Effector memory CD8-positive, alpha-beta T cell (primary cell): ENCODE measurements around the gene FBN3.
"Not testable (repeated sequence)": the region's sequence is repeated elsewhere in the genome, so short reads cannot be mapped to it uniquely, and the experiment has no call there.

ENCODE experiments used
- ATAC-seq: fragments of 150-1000 bp; cut with Tn5 transposase; replicated peaks from 2 replicates; pipeline ENCODE4 v1.10.0; 2021; ENCODE audit warnings: mild to moderate bottlenecking, moderate library complexity
- DNase-seq, 3 experiments: peaks; one replicate each; pipeline ENCODE4 v3.0.0; 2021
- H3K27ac Mint-ChIP-seq, 2 donors: one replicate each; pipeline ENCODE4 v1.8.0; 2022; ENCODE audit warnings: mild to moderate bottlenecking in 2 of 2, mixed read lengths in 2 of 2, moderate library complexity in 2 of 2
- H3K27me3 Mint-ChIP-seq, 2 donors: one replicate each; pipeline ENCODE4 v1.8.0; 2022; ENCODE audit warnings: mixed read lengths in 2 of 2
- H3K36me3 Mint-ChIP-seq: one replicate; pipeline ENCODE4 v1.8.0; 2022; ENCODE audit warnings: mild to moderate bottlenecking, moderate library complexity, mixed read lengths; ENCODE audit not compliant: insufficient read depth
- H3K4me1 Mint-ChIP-seq, 2 donors: one replicate each; pipeline ENCODE4 v1.8.0; 2022; ENCODE audit warnings: low read depth in 2 of 2, mixed read lengths in 2 of 2
- H3K4me3 Mint-ChIP-seq, 2 donors: one replicate each; pipeline ENCODE4 v1.8.0; 2022; ENCODE audit warnings: mild to moderate bottlenecking in 2 of 2, mixed read lengths in 2 of 2, moderate library complexity in 2 of 2
- H3K9me3 Mint-ChIP-seq, 2 donors: one replicate each; pipeline ENCODE4 v1.8.0; 2022; ENCODE audit warnings: mixed read lengths in 2 of 2

The FBN3 gene

DNA sequence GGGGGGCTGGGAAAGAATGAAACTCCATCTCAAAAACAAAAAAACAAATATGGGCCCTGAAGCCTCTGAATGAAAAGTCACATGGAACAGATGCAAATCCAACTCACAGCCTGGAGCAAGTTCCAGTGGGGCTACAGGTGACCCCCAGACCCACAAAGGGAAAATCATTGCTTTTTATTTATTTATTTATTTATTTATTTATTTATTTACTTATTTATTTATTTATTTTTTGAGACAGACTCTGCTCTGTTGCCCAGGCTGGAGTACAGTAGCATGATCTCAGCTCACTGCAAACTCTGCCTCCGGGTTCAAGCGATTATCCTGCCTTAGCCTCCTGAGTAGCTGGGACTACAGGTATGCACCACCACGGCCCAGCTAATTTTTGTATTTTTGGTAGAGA, 110.2 kb downstream of the FBN3 start:
- ATAC-seq (no peak), DNase-seq (no peak)
- Mint-ChIP-seq H3K9me3 (no peaks in the 10 kb centered on the region), H3K36me3 (no peaks in the 10 kb centered on the region), H3K27me3 (peaks cover 34 to 45% of the 10 kb centered on the region in 2 donors), H3K4me1 (peaks cover 0 to 2% of the 10 kb centered on the region in 2 donors), H3K27ac (no peak overlapping the region), H3K4me3 (no peak overlapping the region)

DNA sequence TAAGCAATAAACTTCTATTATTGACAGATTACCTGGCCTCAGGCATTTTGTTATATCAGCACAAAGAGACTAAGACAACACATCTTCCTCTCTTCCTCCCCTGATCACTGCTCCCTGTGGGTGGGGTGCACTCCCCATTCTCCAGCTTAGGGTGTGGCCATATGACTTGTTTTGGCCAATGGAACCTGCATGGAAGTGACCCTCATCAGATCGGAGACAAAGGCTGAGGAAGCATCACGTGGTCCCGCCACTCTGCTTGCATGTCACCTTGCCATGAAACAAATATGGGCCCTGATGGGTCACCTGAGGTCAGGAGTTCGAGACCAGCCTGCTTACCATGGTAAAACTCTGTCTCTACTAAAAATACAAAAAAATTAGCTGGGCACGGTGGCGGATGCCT, 110.6 kb downstream of the FBN3 start:
- H3K27ac Mint-ChIP-seq: no peak overlapping the region

DNA sequence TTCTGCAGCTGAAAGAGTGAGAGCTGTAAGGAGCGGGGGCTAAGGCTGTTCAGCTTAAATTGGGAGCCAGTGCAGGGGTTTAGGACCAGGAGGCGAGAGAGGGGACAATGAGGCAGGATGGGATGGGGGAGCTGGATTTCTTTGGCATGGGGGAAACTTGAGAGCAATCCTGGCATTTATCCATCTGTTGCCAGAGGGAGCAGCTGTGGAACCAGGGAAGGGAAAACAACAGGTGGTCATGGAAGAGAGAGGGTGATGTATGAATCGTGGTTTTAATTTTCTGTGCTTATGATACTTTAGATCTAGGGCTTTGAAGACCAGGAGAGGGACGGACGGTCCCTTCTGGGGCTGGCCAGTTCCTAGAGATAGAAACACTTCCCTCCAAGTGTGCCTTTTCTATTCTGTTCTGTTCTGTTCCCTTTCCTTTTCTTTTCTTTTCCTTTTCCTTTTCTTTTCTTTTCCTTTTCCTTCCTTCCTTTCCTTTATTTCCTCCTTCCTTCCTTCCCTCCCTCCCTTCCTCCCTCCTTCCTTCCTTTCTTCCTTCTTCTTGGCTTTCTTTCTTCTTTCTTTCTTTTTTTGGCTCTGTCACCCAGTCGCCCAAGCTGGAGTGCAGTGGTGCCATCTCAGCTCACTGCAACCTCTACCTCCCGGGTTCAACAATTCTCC, 112.8 kb downstream of the FBN3 start:
- H3K4me3 Mint-ChIP-seq: no peak overlapping the region
- DNase-seq (no peak), ATAC-seq (no peak)
- H3K9me3 Mint-ChIP-seq: no peaks in the 10 kb centered on the region
- H3K36me3 Mint-ChIP-seq: no peaks in the 10 kb centered on the region
- peaks cover 0 to 2% of the 10 kb centered on the region in 2 donors for H3K4me1 Mint-ChIP-seq
- no peak overlapping the region for H3K27ac Mint-ChIP-seq
- H3K27me3 Mint-ChIP-seq: peaks cover 25 to 41% of the 10 kb centered on the region in 2 donors

More for the DNA sequence above, 110.6 kb downstream of the FBN3 start:
- DNase-seq (no peak), ATAC-seq (no peak)
- H3K36me3 Mint-ChIP-seq: no peaks in the 10 kb centered on the region
- H3K4me1 Mint-ChIP-seq: peaks cover 0 to 2% of the 10 kb centered on the region in 2 donors
- no peak overlapping the region for H3K4me3 Mint-ChIP-seq
- H3K9me3 Mint-ChIP-seq: no peaks in the 10 kb centered on the region
- H3K27me3 Mint-ChIP-seq: peaks cover 30 to 43% of the 10 kb centered on the region in 2 donors

DNA sequence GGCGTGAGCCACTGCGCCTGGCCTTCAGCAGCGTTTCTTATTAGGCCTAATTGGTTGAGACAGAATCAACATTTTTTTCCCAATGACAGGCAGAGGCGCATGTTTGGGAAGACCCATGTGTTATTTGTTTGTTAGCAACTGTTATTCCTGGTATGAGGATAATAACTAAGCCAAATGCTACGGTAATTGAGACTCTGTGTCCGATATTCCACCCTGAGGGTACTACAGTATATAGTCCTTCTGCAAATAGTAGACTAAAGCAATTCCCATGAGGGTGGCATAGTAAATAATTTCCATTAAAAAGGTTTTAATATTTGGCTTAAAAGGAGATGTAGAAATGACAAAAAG, 115.2 kb downstream of the FBN3 start:
- DNase-seq (no peak), ATAC-seq (no peak)
- no peaks in the 10 kb centered on the region for H3K9me3 Mint-ChIP-seq
- H3K36me3 Mint-ChIP-seq: no peaks in the 10 kb centered on the region
- no peak overlapping the region for H3K27ac Mint-ChIP-seq
- peaks cover 17 to 30% of the 10 kb centered on the region in 2 donors for H3K27me3 Mint-ChIP-seq
- no peaks in the 10 kb centered on the region for H3K4me1 Mint-ChIP-seq
- no peak overlapping the region for H3K4me3 Mint-ChIP-seq

DNA sequence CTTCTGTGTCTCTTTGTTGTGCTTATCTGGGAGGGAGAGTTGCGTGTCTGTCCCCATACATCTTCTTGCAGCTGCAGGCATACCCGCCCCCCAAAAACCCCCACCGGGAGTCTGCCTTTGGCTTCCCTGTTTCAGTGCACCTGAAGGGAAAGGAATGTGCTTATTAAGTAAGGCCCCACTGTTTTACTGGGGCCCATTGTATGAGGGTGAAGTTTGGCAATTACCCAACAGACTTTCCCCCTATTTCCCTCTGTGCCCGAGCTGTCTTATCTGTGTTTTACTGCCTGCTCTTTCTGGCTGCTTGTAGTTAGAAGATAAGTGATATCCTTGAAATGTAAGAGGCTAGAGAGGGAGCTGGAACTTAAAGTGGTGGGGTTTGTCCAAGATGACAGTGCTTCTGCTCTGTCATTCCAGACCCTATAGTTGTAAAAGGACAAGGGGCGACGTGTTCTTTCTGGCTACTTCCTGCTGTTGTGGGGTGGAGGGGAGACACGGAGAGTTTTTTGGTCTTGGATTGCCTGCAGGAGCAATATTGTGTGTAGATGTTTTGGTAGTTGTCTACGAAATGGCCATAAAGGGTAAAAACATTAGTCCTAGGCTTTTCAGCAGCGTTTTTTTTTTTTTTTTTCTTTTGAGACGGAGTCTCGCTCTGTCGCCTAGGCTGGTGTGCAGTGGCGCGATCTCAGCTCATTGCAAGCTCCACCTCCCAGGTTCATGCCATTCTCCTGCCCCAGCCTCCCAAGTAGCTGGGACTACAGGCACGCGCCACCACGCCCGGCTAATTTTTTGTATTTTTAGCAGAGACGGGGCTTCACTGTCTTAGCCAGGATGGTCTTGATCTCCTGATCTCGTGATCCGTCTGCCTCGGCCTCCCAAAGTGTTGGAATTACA, 115.9 kb downstream of the FBN3 start:
- H3K36me3 Mint-ChIP-seq, ATAC-seq, H3K9me3 Mint-ChIP-seq, DNase-seq, H3K4me3 Mint-ChIP-seq, H3K4me1 Mint-ChIP-seq: not testable (repeated sequence)
- H3K27ac Mint-ChIP-seq: peak overlapping the region in 1 of 2 donors; percentile 14
- H3K27me3 Mint-ChIP-seq: peaks cover 17 to 24% of the 10 kb centered on the region in 2 donors

DNA sequence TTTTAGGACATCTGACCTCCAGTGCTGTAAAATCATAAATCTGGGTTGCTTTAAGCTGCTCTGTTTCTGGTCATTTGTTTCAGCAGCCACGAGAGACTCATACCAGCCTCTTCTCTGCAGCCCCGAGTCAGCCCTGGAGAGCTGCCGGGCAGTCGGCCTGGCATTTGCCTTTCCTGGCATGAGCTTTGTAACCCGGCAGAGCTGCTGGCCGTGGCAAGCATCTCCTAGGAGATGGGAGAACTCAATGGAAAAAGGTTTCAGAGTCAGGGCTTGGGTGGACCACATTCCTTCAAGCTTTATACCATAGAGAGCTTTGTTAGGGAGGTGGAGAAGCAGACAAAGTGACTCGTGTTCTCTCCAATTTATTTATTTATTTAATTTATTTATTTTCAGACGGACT, 118.4 kb downstream of the FBN3 start:
- no peak overlapping the region for H3K27ac Mint-ChIP-seq
- DNase-seq: no peak
- no peaks in the 10 kb centered on the region for H3K9me3 Mint-ChIP-seq
- no peak for ATAC-seq
- no peak overlapping the region for H3K4me3 Mint-ChIP-seq
- H3K27me3 Mint-ChIP-seq: peaks cover under 1 to 11% of the 10 kb centered on the region in 2 donors
- H3K4me1 Mint-ChIP-seq: no peaks in the 10 kb centered on the region
- H3K36me3 Mint-ChIP-seq: no peaks in the 10 kb centered on the region

DNA sequence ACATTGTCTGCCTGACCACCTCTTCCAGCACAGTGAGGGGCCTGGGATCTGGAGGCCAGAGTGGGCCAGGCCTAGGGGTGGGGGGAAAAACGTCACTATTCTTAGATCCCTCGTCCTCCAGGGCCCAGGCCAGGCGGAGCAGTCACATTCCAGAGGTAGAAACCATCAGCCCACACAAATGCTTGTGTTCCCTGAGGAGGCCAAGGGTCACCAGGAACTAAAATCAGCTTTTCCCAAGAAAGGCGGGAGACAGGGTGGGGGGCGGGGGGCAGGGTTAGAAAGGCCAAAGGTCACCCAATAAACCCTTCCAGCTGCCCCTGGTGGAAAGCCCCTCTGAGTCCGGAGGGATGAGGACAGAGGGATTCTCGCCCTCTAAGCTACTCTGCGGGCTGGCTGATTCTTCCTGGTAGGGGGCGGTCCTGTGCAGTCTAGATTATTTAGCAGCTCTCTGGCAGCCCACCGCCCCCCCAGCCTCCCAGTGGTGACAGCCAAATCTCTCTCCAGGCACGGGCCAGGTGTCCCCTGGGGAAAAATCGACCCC, 120.4 kb downstream of the FBN3 start:
- Mint-ChIP-seq H3K36me3 (no peaks in the 10 kb centered on the region), H3K27me3 (peaks cover 0 to 11% of the 10 kb centered on the region in 2 donors), H3K4me1 (no peaks in the 10 kb centered on the region), H3K27ac (no peak overlapping the region), H3K9me3 (no peaks in the 10 kb centered on the region), H3K4me3 (no peak overlapping the region)
- ATAC-seq: no peak
- DNase-seq: no peak

DNA sequence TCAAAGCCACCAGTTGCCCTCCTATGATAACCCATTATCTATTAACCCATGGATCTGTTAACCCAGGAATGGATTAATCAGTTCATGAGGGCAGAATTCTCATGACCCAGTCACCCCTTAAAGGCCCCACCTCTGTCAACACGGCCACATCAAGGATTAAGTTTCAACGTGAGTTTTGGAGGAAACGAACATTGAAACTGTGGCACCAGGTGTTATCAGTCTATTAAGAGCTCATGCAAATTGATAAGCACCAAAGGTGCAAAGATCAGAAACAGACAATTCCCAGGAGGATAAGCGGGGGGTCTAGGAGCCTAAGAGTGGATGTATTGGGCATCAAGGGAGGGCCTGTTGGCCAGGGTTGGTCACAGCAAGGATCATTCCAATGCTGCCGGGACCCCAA, 124.1 kb downstream of the FBN3 start:
- Mint-ChIP-seq H3K27me3 (no peaks in the 10 kb centered on the region), H3K9me3 (no peaks in the 10 kb centered on the region), H3K27ac (peak overlapping the region in 1 of 2 donors; percentile 44), H3K4me1 (no peaks in the 10 kb centered on the region), H3K4me3 (no peak overlapping the region), H3K36me3 (peaks cover 2% of the 10 kb centered on the region)
- ATAC-seq (no peak), DNase-seq (no peak)

DNA sequence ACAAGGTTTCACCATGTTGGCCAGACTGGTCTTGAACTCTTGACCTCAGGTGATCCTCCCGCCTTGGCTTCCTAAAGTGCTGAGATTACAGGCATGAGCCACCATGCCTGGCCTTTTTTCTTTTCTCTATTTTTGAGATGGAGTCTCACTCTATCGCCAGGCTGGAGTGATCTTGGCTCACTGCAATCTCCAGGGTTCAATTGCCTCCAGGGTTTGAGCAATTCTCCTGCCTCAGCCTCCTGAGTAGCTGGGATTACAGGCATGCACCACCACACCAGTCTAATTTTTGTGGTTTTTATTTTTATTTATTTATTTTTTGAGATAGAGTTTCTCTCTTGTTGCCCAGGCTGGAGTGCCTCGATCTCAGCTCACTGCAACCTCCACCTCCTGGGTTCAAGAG, 125.1 kb downstream of the FBN3 start:
- H3K27me3 Mint-ChIP-seq, ATAC-seq, H3K4me1 Mint-ChIP-seq, H3K27ac Mint-ChIP-seq, H3K36me3 Mint-ChIP-seq, DNase-seq, H3K4me3 Mint-ChIP-seq, H3K9me3 Mint-ChIP-seq: not testable (repeated sequence)

DNA sequence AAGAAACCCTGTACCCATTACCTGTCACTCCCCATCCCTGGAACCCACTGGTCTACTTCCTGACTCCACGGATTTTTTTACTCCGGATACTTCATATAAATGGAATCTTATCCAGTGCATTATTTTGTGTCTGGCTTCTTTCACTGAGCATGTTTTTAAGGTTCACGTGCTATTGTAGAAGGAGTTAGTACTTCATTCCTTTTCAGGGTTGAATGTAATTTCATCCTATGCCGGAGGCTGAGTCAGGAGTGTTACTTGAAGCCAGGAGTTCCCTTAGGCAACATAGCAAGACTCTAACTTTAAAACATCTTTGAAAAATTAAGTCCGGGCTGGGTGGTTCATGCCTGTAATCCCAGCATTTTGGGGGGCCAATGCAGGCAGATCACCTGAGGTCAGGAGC, 126.0 kb downstream of the FBN3 start:
- H3K27me3 Mint-ChIP-seq: no peaks in the 10 kb centered on the region
- no peaks in the 10 kb centered on the region for H3K4me1 Mint-ChIP-seq
- peaks cover 2% of the 10 kb centered on the region for H3K36me3 Mint-ChIP-seq
- DNase-seq: no peak
- ATAC-seq: no peak
- H3K9me3 Mint-ChIP-seq: no peaks in the 10 kb centered on the region
- no peak overlapping the region for H3K27ac Mint-ChIP-seq
- H3K4me3 Mint-ChIP-seq: no peak overlapping the region

DNA sequence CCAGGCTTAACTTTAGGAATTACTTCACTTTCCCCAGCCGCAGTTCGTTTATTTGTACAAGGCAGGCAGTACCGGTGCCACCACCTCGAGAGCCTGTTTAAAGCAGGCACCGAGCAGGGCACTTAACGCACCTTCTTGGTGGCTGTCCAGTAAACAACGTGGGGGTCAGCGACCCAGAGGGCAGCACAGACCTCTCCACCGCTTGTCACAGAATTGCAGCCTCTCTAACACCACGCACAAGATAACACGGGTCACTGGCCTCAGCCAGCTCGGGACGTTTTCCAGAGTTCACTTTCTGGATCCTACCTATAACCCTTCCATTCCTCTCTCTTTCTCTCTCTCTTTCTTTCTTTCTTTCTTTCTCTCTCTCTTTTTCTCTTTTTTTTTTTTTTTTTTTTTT, 127.1 kb downstream of the FBN3 start:
- no peak overlapping the region for H3K4me3 Mint-ChIP-seq
- H3K4me1 Mint-ChIP-seq: peaks cover 0 to 4% of the 10 kb centered on the region in 2 donors
- peaks cover 2% of the 10 kb centered on the region for H3K36me3 Mint-ChIP-seq
- H3K27me3 Mint-ChIP-seq: no peaks in the 10 kb centered on the region
- no peak for ATAC-seq
- DNase-seq: no peak
- no peaks in the 10 kb centered on the region for H3K9me3 Mint-ChIP-seq
- no peak overlapping the region for H3K27ac Mint-ChIP-seq

DNA sequence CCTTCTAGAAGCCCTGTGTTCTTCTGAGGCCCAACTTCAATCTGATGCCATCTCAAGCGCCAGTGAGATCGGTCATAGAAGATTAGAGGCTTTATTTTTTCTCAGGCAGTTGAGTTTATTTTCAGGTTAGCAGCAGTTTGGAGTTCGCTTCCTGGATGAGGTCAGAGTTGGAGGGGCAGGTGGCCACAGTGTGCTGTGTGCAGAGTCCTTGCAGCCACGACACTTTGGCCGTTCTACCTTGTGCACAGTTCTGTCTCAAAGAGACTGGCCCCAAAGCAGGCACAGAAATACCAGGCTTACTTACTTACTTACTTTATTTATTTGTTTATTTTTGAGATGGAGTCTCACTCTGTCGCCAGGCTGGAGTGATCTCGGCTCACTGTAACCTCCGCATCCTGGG, 128.0 kb downstream of the FBN3 start:
- no peak for ATAC-seq
- Mint-ChIP-seq H3K4me3 (no peak overlapping the region), H3K4me1 (peaks cover 0 to 4% of the 10 kb centered on the region in 2 donors), H3K27me3 (no peaks in the 10 kb centered on the region), H3K9me3 (no peaks in the 10 kb centered on the region), H3K36me3 (peaks cover 2% of the 10 kb centered on the region), H3K27ac (no peak overlapping the region)
- no peak for DNase-seq

DNA sequence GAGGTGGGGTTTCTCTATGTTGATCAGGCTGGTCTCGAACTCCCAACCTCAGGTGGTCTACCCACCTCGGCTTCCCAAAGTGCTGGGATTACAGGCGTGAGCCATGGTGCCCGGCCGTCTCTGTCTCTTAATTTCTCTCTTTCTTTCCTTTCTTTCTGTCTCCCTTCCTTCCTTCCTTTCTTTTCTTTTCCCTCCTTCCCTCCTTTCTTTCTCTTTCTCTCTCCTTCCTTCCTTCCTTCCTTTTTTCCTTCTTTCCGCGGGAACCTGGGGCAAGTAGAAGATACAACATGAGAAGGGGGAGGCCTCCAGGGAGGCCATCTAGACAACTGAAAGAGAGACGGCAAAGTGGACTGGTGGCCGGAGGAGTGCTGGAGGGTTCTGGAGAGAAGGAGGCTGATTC, 128.7 kb downstream of the FBN3 start:
- Mint-ChIP-seq H3K27me3 (no peaks in the 10 kb centered on the region), H3K4me1 (peaks cover 0 to 4% of the 10 kb centered on the region in 2 donors), H3K9me3 (no peaks in the 10 kb centered on the region), H3K4me3 (no peak overlapping the region), H3K36me3 (peaks cover 2% of the 10 kb centered on the region), H3K27ac (no peak overlapping the region)
- DNase-seq (no peak), ATAC-seq (no peak)

DNA sequence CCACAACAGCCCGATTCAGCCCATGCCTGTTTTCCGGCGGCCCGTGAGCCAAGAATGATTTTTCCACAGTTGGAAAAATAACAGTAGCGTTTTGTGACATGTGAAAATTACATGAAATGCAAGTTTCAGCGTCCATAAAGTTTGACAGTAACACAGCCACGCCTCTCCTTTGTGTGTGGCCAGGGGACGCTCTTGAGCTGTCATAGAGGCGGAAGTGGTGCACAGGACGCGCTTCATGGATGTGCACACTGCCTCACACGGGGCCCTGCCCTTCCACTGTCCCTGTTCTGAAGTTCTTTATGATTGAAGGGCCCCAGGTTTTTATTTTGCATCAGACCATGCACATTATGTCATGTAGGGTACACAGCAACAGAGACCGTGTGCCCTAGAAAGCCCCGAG, 131.6 kb downstream of the FBN3 start:
- ATAC-seq: peak; percentile 79
- no peaks in the 10 kb centered on the region for H3K9me3 Mint-ChIP-seq
- H3K27ac Mint-ChIP-seq: no peak overlapping the region
- H3K27me3 Mint-ChIP-seq: no peaks in the 10 kb centered on the region
- DNase-seq: peak in 1 of 3 experiments; percentile 17
- H3K4me3 Mint-ChIP-seq: no peak overlapping the region
- H3K4me1 Mint-ChIP-seq: peaks cover 0 to 4% of the 10 kb centered on the region in 2 donors
- H3K36me3 Mint-ChIP-seq: peaks cover 2% of the 10 kb centered on the region
